Stomach smooth muscle (tissue), 2 donors: ENCODE data around the gene DMTF1.
"Not testable (repeated sequence)": the region's sequence is repeated elsewhere in the genome, so short reads cannot be mapped to it uniquely, and the experiment has no call there.

Source experiments
- H3K27ac ChIP-seq: one replicate; pipeline ENCODE4 v1.7.0; 2013; ENCODE audit warnings: mild to moderate bottlenecking, low read length, inconsistent platforms
- H3K27me3 ChIP-seq, 2 donors: one replicate each; pipeline ENCODE4 v1.7.0; 2013; ENCODE audit warnings: low read length in 2 of 2; ENCODE audit not compliant: insufficient read depth in 2 of 2, control insufficient read depth in 1 of 2
- H3K36me3 ChIP-seq, 2 donors: one replicate each; pipeline ENCODE4 v1.7.0; 2013; ENCODE audit warnings: low read length in 2 of 2; ENCODE audit not compliant: control insufficient read depth in 2 of 2, insufficient read depth in 2 of 2
- H3K4me1 ChIP-seq: one replicate; pipeline ENCODE4 v1.7.0; 2013; ENCODE audit warnings: low read length; ENCODE audit not compliant: control insufficient read depth, insufficient read depth
- H3K4me3 ChIP-seq, 2 donors: one replicate each; pipeline ENCODE4 v1.7.0; 2013; ENCODE audit warnings: low read length in 2 of 2
- H3K9ac ChIP-seq, 2 donors: one replicate each; pipeline ENCODE4 v1.7.0; 2013; ENCODE audit warnings: low read length in 2 of 2, mild to moderate bottlenecking in 1 of 2
- H3K9me3 ChIP-seq, 2 donors: one replicate each; pipeline ENCODE4 v1.7.0; 2013; ENCODE audit warnings: low read length in 2 of 2; ENCODE audit not compliant: control insufficient read depth in 2 of 2
- donor health status: healthy.
- donor health status: Pancreatic carcinoma.

DMTF1 gene

DNA sequence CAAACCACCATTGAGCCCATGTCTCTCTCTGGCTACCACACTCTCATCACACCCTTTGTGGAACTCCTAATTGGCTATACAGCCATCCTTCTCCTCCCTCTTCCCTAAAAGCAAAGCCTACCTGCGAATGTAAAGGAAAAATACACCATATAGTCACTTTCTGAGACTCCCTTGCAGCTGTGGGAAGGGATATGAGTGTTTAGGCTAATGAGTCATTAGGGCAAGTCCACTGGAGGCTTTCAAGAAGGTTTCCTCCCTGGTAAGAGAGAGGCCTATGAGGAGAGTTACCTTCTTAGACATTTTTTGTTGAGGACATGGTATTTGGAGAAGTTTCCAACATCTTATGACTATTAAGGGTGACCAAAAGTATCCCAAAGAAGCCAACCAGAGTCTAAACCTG, 71.4 kb downstream of the DMTF1 start:
- Histone ChIP-seq H3K4me3 (no peak overlapping the region), H3K36me3 (no peaks in the 10 kb centered on the region), H3K27ac (no peak overlapping the region), H3K27me3 (peaks cover 4 to 6% of the 10 kb centered on the region in 2 donors), H3K9me3 (no peaks in the 10 kb centered on the region), H3K4me1 (peaks cover 13% of the 10 kb centered on the region), H3K9ac (no peak overlapping the region)

GRCh38 chr7:87225696-87226095, 73.4 kb downstream of the DMTF1 start:
- no peaks in the 10 kb centered on the region for H3K36me3 ChIP-seq

DNA sequence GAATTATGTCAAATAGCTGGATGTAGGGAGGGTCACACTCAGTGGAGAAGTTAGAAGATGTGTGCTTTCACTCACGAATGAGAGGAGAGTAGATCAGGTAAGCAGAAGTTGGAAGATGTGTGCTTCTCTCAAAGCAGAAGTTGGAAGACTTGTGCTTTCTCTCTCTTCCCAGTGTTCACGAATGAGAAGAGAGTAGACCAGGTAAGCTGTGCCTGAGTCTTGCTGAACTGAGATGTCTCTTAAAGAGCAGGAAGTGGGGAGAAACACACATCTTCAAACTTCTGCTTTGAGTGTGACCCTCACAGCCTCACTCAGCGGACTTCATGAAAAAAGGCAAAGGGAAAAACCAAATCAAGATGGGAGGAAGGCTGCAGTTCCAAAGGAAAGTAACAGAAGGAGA, 74.2 kb downstream of the DMTF1 start:
- Histone ChIP-seq H3K36me3 (no peaks in the 10 kb centered on the region), H3K27me3 (peaks cover 4 to 6% of the 10 kb centered on the region in 2 donors), H3K4me1 (peaks cover 5% of the 10 kb centered on the region), H3K4me3 (no peak overlapping the region), H3K27ac (no peak overlapping the region), H3K9ac (no peak overlapping the region), H3K9me3 (no peaks in the 10 kb centered on the region)

More at GRCh38 chr7:87225696-87226095, 73.4 kb downstream of the DMTF1 start:
- Histone ChIP-seq H3K4me1 (peaks cover 6% of the 10 kb centered on the region), H3K4me3 (no peak overlapping the region), H3K9me3 (no peaks in the 10 kb centered on the region), H3K27ac (no peak overlapping the region), H3K27me3 (peaks cover 4 to 6% of the 10 kb centered on the region in 2 donors), H3K9ac (no peak overlapping the region)

DNA sequence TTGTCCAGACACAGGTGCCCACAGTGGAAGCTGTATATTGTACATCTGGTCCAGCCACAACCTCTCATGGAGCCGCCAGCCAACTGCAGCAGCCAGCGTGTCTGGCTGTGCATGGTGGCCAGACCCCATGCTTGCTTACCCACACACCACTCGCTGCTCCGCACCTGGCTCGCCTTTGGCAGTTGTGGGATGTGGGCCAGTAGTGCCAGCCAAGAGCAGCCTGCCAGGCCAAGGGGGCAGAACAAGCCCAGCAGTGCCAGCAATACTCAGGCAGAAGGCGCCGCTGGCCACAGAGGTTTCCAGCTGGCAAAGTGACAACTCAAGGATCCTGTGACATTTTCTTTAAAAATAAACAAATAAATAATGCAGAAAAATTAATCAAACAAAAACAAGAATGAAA, 79.0 kb downstream of the DMTF1 start:
- Histone ChIP-seq H3K9ac (no peak overlapping the region), H3K36me3 (no peaks in the 10 kb centered on the region), H3K4me1 (peaks cover 5% of the 10 kb centered on the region), H3K27me3 (no peaks in the 10 kb centered on the region), H3K4me3 (peak overlapping the region in 1 of 2 donors; percentile 35), H3K27ac (no peak overlapping the region), H3K9me3 (no peaks in the 10 kb centered on the region)

DNA sequence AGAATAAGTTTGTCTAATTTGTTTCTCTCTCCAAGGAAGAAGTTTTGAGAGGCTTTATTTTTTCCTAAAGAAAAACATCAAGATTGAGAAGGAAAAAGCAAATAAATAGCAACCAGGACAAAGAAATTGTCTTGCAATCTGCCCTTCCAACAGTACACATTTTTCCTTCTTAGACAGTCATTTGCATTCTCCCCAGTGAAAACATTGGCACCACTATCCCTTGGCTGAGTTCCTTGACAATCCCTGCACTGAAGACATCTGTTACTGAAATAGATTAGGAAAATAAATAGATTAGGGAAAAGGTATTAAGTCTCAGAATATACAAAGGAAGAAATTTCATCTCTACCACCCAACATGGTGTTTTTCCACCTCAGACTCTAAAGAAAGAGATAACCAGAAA, 79.5 kb downstream of the DMTF1 start:
- Histone ChIP-seq H3K27me3 (no peaks in the 10 kb centered on the region), H3K9ac (no peak overlapping the region), H3K4me3 (no peak overlapping the region), H3K4me1 (peaks cover 5% of the 10 kb centered on the region), H3K9me3 (no peaks in the 10 kb centered on the region), H3K36me3 (no peaks in the 10 kb centered on the region), H3K27ac (no peak overlapping the region)

DNA sequence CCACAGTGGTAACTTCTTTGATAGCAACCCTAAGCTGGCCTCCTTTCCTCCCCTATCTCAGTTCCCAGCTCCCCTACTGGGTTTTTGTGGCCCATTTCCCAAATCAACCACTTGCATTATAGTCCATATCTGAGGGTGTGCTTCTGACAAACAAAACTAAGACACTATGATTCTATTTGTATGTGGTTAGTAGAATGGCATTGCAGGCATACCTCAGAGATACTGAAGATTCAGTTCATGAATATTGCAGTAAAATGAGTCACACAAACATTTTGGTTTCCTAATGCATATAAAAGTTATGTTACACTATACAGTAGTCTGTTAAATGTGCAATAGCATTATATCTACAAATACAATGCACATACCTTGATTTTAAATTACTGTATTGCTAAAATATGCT, 82.7 kb downstream of the DMTF1 start:
- H3K4me1 ChIP-seq = peaks cover 5% of the 10 kb centered on the region
- no peak overlapping the region for H3K9ac ChIP-seq
- no peaks in the 10 kb centered on the region for H3K9me3 ChIP-seq
- H3K4me3 ChIP-seq = no peak overlapping the region
- H3K27ac ChIP-seq = no peak overlapping the region
- H3K36me3 ChIP-seq = no peaks in the 10 kb centered on the region
- no peaks in the 10 kb centered on the region for H3K27me3 ChIP-seq

DNA sequence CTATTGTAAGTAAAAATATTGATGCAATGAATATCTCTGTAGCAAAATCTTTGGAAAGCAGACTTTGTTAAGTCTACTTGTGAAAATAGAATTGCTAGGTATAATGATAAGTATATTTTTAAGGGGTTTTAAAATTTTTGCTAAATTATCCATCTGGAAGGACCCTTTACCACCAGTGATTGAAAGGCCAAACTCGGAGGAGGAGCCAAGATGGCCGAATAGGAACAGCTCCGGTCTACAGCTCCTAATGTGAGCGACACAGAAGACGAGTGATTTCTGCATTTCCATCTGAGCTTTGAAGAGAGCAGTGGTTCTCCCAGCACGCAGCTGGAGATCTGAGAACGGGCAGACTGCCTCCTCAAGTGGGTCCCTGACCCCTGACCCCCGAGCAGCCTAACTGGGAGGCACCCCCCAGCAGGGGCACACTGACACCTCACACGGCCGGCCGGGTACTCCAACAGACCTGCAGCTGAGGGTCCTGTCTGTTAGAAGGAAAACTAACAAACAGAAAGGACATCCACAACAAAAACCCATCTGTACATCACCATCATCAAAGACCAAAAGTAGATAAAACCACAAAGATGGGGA, 86.3 kb downstream of the DMTF1 start:
- H3K36me3 ChIP-seq, H3K9ac ChIP-seq, H3K27ac ChIP-seq, H3K9me3 ChIP-seq, H3K4me3 ChIP-seq, H3K27me3 ChIP-seq, H3K4me1 ChIP-seq: not testable (repeated sequence)

- not testable (repeated sequence) for H3K4me3 ChIP-seq, H3K27ac ChIP-seq, H3K9me3 ChIP-seq, H3K9ac ChIP-seq, H3K36me3 ChIP-seq, H3K4me1 ChIP-seq, H3K27me3 ChIP-seq
These were observed 93.4 kb downstream of the DMTF1 start for GRCh38 chr7:87245671-87246070.
